Measurements from ENCODE around the gene ZNF76.

The ZNF76 gene

GRCh38 chr6:35234901-35235300 lies 24.6 kb upstream of the ZNF76 start:
- H3K36me3 ChIP-seq (ENCODE audit: control insufficient read depth in 2 of 2, insufficient read depth in 2 of 2, low read length in 2 of 2): no peaks in the 10 kb centered on the region
- no peak overlapping the region for H3K4me3 ChIP-seq (ENCODE audit: low read length in 2 of 2)
- H3K9me3 ChIP-seq (ENCODE audit: control insufficient read depth in 2 of 2, low read length in 2 of 2): no peaks in the 10 kb centered on the region
- H3K27ac ChIP-seq (ENCODE audit: low read depth in 2 of 2, low read length in 2 of 2): no peak overlapping the region
- no peak overlapping the region for H3K9ac ChIP-seq (ENCODE audit: low read depth in 1 of 2, low read length in 2 of 2)
- H3K27me3 ChIP-seq (ENCODE audit: control insufficient read depth in 2 of 2, insufficient read depth in 2 of 2, low read length in 2 of 2): no peaks in the 10 kb centered on the region
- peaks cover 0 to 3% of the 10 kb centered on the region in 2 donors for H3K4me1 ChIP-seq (ENCODE audit: control insufficient read depth in 2 of 2, insufficient read depth in 2 of 2, low read length in 2 of 2)

- Histone ChIP-seq H3K36me3 (ENCODE audit: control insufficient read depth in 2 of 2, insufficient read depth in 2 of 2, low read length in 2 of 2) (no peaks in the 10 kb centered on the region), H3K9me3 (ENCODE audit: control insufficient read depth in 2 of 2, low read length in 2 of 2) (no peaks in the 10 kb centered on the region), H3K9ac (ENCODE audit: low read depth in 1 of 2, low read length in 2 of 2) (no peak overlapping the region), H3K4me3 (ENCODE audit: low read length in 2 of 2) (no peak overlapping the region), H3K4me1 (ENCODE audit: control insufficient read depth in 2 of 2, insufficient read depth in 2 of 2, low read length in 2 of 2) (peaks cover 0 to 1% of the 10 kb centered on the region in 2 donors), H3K27me3 (ENCODE audit: control insufficient read depth in 2 of 2, insufficient read depth in 2 of 2, low read length in 2 of 2) (no peaks in the 10 kb centered on the region), H3K27ac (ENCODE audit: low read depth in 2 of 2, low read length in 2 of 2) (no peak overlapping the region)
Measured at GRCh38 chr6:35236223-35236622, 23.3 kb upstream of the ZNF76 start.

- Histone ChIP-seq H3K9me3 (ENCODE audit: control insufficient read depth in 2 of 2, low read length in 2 of 2) (no peaks in the 10 kb centered on the region), H3K4me3 (ENCODE audit: low read length in 2 of 2) (no peak overlapping the region), H3K27ac (ENCODE audit: low read depth in 2 of 2, low read length in 2 of 2) (no peak overlapping the region), H3K9ac (ENCODE audit: low read depth in 1 of 2, low read length in 2 of 2) (no peak overlapping the region), H3K27me3 (ENCODE audit: control insufficient read depth in 2 of 2, insufficient read depth in 2 of 2, low read length in 2 of 2) (no peaks in the 10 kb centered on the region), H3K36me3 (ENCODE audit: control insufficient read depth in 2 of 2, insufficient read depth in 2 of 2, low read length in 2 of 2) (no peaks in the 10 kb centered on the region), H3K4me1 (ENCODE audit: control insufficient read depth in 2 of 2, insufficient read depth in 2 of 2, low read length in 2 of 2) (no peaks in the 10 kb centered on the region)
Measured at GRCh38 chr6:35237476-35237875, 22.1 kb upstream of the ZNF76 start.

GRCh38 chr6:35238843-35239289 lies 20.7 kb upstream of the ZNF76 start:
- H3K4me3 ChIP-seq (ENCODE audit: low read length in 2 of 2): no peak overlapping the region
- H3K27ac ChIP-seq (ENCODE audit: low read depth in 2 of 2, low read length in 2 of 2): no peak overlapping the region
- no peaks in the 10 kb centered on the region for H3K4me1 ChIP-seq (ENCODE audit: control insufficient read depth in 2 of 2, insufficient read depth in 2 of 2, low read length in 2 of 2)
- no peaks in the 10 kb centered on the region for H3K9me3 ChIP-seq (ENCODE audit: control insufficient read depth in 2 of 2, low read length in 2 of 2)
- H3K36me3 ChIP-seq (ENCODE audit: control insufficient read depth in 2 of 2, insufficient read depth in 2 of 2, low read length in 2 of 2): no peaks in the 10 kb centered on the region
- H3K9ac ChIP-seq (ENCODE audit: low read depth in 1 of 2, low read length in 2 of 2): no peak overlapping the region
- no peaks in the 10 kb centered on the region for H3K27me3 ChIP-seq (ENCODE audit: control insufficient read depth in 2 of 2, insufficient read depth in 2 of 2, low read length in 2 of 2)

GRCh38 chr6:35239581-35239980 lies 20.0 kb upstream of the ZNF76 start:
- Histone ChIP-seq H3K36me3 (ENCODE audit: control insufficient read depth in 2 of 2, insufficient read depth in 2 of 2, low read length in 2 of 2) (no peaks in the 10 kb centered on the region), H3K4me1 (ENCODE audit: control insufficient read depth in 2 of 2, insufficient read depth in 2 of 2, low read length in 2 of 2) (no peaks in the 10 kb centered on the region), H3K9me3 (ENCODE audit: control insufficient read depth in 2 of 2, low read length in 2 of 2) (no peaks in the 10 kb centered on the region), H3K4me3 (ENCODE audit: low read length in 2 of 2) (no peak overlapping the region), H3K9ac (ENCODE audit: low read depth in 1 of 2, low read length in 2 of 2) (no peak overlapping the region), H3K27ac (ENCODE audit: low read depth in 2 of 2, low read length in 2 of 2) (no peak overlapping the region), H3K27me3 (ENCODE audit: control insufficient read depth in 2 of 2, insufficient read depth in 2 of 2, low read length in 2 of 2) (no peaks in the 10 kb centered on the region)

GRCh38 chr6:35240838-35241801 lies 18.4 kb upstream of the ZNF76 start:
- Histone ChIP-seq H3K36me3 (ENCODE audit: control insufficient read depth in 2 of 2, insufficient read depth in 2 of 2, low read length in 2 of 2) (no peaks in the 10 kb centered on the region), H3K27ac (ENCODE audit: low read depth in 2 of 2, low read length in 2 of 2) (no peak overlapping the region)

GRCh38 chr6:35242486-35242885 lies 17.0 kb upstream of the ZNF76 start:
- H3K27ac ChIP-seq (ENCODE audit: low read depth in 2 of 2, low read length in 2 of 2): no peak overlapping the region
- no peaks in the 10 kb centered on the region for H3K4me1 ChIP-seq (ENCODE audit: control insufficient read depth in 2 of 2, insufficient read depth in 2 of 2, low read length in 2 of 2)
- H3K4me3 ChIP-seq (ENCODE audit: low read length in 2 of 2): no peak overlapping the region
- H3K36me3 ChIP-seq (ENCODE audit: control insufficient read depth in 2 of 2, insufficient read depth in 2 of 2, low read length in 2 of 2): no peaks in the 10 kb centered on the region
- H3K9me3 ChIP-seq (ENCODE audit: control insufficient read depth in 2 of 2, low read length in 2 of 2): no peaks in the 10 kb centered on the region
- H3K9ac ChIP-seq (ENCODE audit: low read depth in 1 of 2, low read length in 2 of 2): no peak overlapping the region
- no peaks in the 10 kb centered on the region for H3K27me3 ChIP-seq (ENCODE audit: control insufficient read depth in 2 of 2, insufficient read depth in 2 of 2, low read length in 2 of 2)

More at GRCh38 chr6:35240838-35241801, 18.4 kb upstream of the ZNF76 start:
- Histone ChIP-seq H3K9me3 (ENCODE audit: control insufficient read depth in 2 of 2, low read length in 2 of 2) (no peaks in the 10 kb centered on the region), H3K4me1 (ENCODE audit: control insufficient read depth in 2 of 2, insufficient read depth in 2 of 2, low read length in 2 of 2) (no peaks in the 10 kb centered on the region), H3K27me3 (ENCODE audit: control insufficient read depth in 2 of 2, insufficient read depth in 2 of 2, low read length in 2 of 2) (no peaks in the 10 kb centered on the region), H3K9ac (ENCODE audit: low read depth in 1 of 2, low read length in 2 of 2) (no peak overlapping the region), H3K4me3 (ENCODE audit: low read length in 2 of 2) (no peak overlapping the region)

GRCh38 chr6:35242906-35243305 lies 16.6 kb upstream of the ZNF76 start:
- Histone ChIP-seq H3K27ac (ENCODE audit: low read depth in 2 of 2, low read length in 2 of 2) (no peak overlapping the region), H3K9me3 (ENCODE audit: control insufficient read depth in 2 of 2, low read length in 2 of 2) (no peaks in the 10 kb centered on the region), H3K36me3 (ENCODE audit: control insufficient read depth in 2 of 2, insufficient read depth in 2 of 2, low read length in 2 of 2) (no peaks in the 10 kb centered on the region), H3K9ac (ENCODE audit: low read depth in 1 of 2, low read length in 2 of 2) (no peak overlapping the region), H3K4me3 (ENCODE audit: low read length in 2 of 2) (no peak overlapping the region), H3K4me1 (ENCODE audit: control insufficient read depth in 2 of 2, insufficient read depth in 2 of 2, low read length in 2 of 2) (no peaks in the 10 kb centered on the region), H3K27me3 (ENCODE audit: control insufficient read depth in 2 of 2, insufficient read depth in 2 of 2, low read length in 2 of 2) (no peaks in the 10 kb centered on the region)

GRCh38 chr6:35243386-35243958 lies 16.1 kb upstream of the ZNF76 start:
- Histone ChIP-seq H3K27me3 (ENCODE audit: control insufficient read depth in 2 of 2, insufficient read depth in 2 of 2, low read length in 2 of 2) (no peaks in the 10 kb centered on the region), H3K27ac (ENCODE audit: low read depth in 2 of 2, low read length in 2 of 2) (no peak overlapping the region), H3K9me3 (ENCODE audit: control insufficient read depth in 2 of 2, low read length in 2 of 2) (no peaks in the 10 kb centered on the region), H3K4me3 (ENCODE audit: low read length in 2 of 2) (no peak overlapping the region), H3K4me1 (ENCODE audit: control insufficient read depth in 2 of 2, insufficient read depth in 2 of 2, low read length in 2 of 2) (no peaks in the 10 kb centered on the region), H3K36me3 (ENCODE audit: control insufficient read depth in 2 of 2, insufficient read depth in 2 of 2, low read length in 2 of 2) (no peaks in the 10 kb centered on the region), H3K9ac (ENCODE audit: low read depth in 1 of 2, low read length in 2 of 2) (no peak overlapping the region)

GRCh38 chr6:35244551-35244950 lies 15.0 kb upstream of the ZNF76 start:
- H3K27ac ChIP-seq (ENCODE audit: low read depth in 2 of 2, low read length in 2 of 2): no peak overlapping the region
- H3K9me3 ChIP-seq (ENCODE audit: control insufficient read depth in 2 of 2, low read length in 2 of 2): no peaks in the 10 kb centered on the region
- H3K27me3 ChIP-seq (ENCODE audit: control insufficient read depth in 2 of 2, insufficient read depth in 2 of 2, low read length in 2 of 2): no peaks in the 10 kb centered on the region
- no peak overlapping the region for H3K4me3 ChIP-seq (ENCODE audit: low read length in 2 of 2)
- peaks cover 0 to 4% of the 10 kb centered on the region in 2 donors for H3K4me1 ChIP-seq (ENCODE audit: control insufficient read depth in 2 of 2, insufficient read depth in 2 of 2, low read length in 2 of 2)
- H3K9ac ChIP-seq (ENCODE audit: low read depth in 1 of 2, low read length in 2 of 2): no peak overlapping the region
- H3K36me3 ChIP-seq (ENCODE audit: control insufficient read depth in 2 of 2, insufficient read depth in 2 of 2, low read length in 2 of 2): no peaks in the 10 kb centered on the region
